Measurements from ENCODE around the gene ME2.
"Not testable (repeated sequence)": the region's sequence is repeated elsewhere in the genome, so short reads cannot be mapped to it uniquely, and the experiment has no call there.

The ME2 gene

GRCh38 chr18:50855976-50856757 is 22.8 kb upstream of the ME2 start:
- Histone ChIP-seq H3K27me3 (ENCODE audit: control insufficient read depth, low read length) (peaks cover 4% of the 10 kb centered on the region; the same call in 1 of the 2 replicates), H3K27ac (ENCODE audit: low read depth, low read length) (no peak overlapping the region), H3F3A (ENCODE audit: control insufficient read depth, insufficient read depth) (no peaks in the 10 kb centered on the region), H3K4me2 (ENCODE audit: low read length) (no peak overlapping the region), H3K79me2 (ENCODE audit: control insufficient read depth, low read length) (no peaks in the 10 kb centered on the region), H3K9me2 (replicated peaks; ENCODE audit: control insufficient read depth, low read length) (no peaks in the 10 kb centered on the region), H3K9me3 (ENCODE audit: control insufficient read depth, insufficient read depth, low read length) (no peaks in the 10 kb centered on the region), H3K4me3 (ENCODE audit: low read length) (no peak overlapping the region), H4K20me1 (ENCODE audit: control insufficient read depth, insufficient read depth, low read depth, low read length) (no peaks in the 10 kb centered on the region), H3K4me1 (ENCODE audit: control insufficient read depth, low read length) (no peaks in the 10 kb centered on the region), H3K36me3 (ENCODE audit: control insufficient read depth, low read length) (no peaks in the 10 kb centered on the region)
- TF ChIP-seq CTCF (IDR thresholded peaks at IDR 0.05; ENCODE audit: low read depth, low read length, poor library complexity, severe bottlenecking) (no peak), EZH2phosphoT487 (IDR thresholded peaks at IDR 0.05; ENCODE audit: borderline replicate concordance, low read length) (no peak)

- not testable (repeated sequence) for H3K79me2 ChIP-seq (ENCODE audit: control insufficient read depth, low read length); H3F3A ChIP-seq (ENCODE audit: control insufficient read depth, insufficient read depth); H3K36me3 ChIP-seq (ENCODE audit: control insufficient read depth, low read length); H3K9me3 ChIP-seq (ENCODE audit: control insufficient read depth, insufficient read depth, low read length); H3K4me2 ChIP-seq (ENCODE audit: low read length); H3K27ac ChIP-seq (ENCODE audit: low read depth, low read length); H3K4me3 ChIP-seq (ENCODE audit: low read length); H3K4me1 ChIP-seq (ENCODE audit: control insufficient read depth, low read length); H3K27me3 ChIP-seq (ENCODE audit: control insufficient read depth, low read length); H3K9me2 ChIP-seq (replicated peaks; ENCODE audit: control insufficient read depth, low read length); H4K20me1 ChIP-seq (ENCODE audit: control insufficient read depth, insufficient read depth, low read depth, low read length)
Observed at GRCh38 chr18:50857166-50857565, 21.8 kb upstream of the ME2 start.

DNA sequence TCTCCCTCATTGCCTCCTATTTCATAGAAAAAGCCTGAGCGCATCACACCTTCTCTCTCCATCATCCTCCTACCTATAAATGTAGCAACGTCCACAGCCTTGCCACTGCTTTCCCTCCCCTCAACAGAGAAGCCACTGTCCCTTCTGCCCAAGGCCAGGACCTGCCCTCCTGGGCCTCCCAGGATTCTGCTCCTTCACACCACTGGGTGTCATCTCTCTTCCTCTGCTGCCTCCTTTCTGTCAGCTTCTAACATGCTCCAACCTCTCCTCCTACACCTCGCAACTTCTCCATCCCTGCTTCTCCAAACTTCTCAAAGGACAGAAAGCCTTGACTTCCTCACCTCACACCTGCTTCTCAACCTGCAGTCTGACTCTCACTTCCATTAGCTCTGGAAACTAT is 21.2 kb upstream of the ME2 start:
- Histone ChIP-seq H4K20me1 (ENCODE audit: control insufficient read depth, insufficient read depth, low read depth, low read length) (no peaks in the 10 kb centered on the region), H3K4me3 (ENCODE audit: low read length) (no peak overlapping the region), H3K9me3 (ENCODE audit: control insufficient read depth, insufficient read depth, low read length) (no peaks in the 10 kb centered on the region), H3K27me3 (ENCODE audit: control insufficient read depth, low read length) (peaks cover 4% of the 10 kb centered on the region; the same call in 1 of the 2 replicates), H3K4me2 (ENCODE audit: low read length) (no peak overlapping the region), H3F3A (ENCODE audit: control insufficient read depth, insufficient read depth) (no peaks in the 10 kb centered on the region), H3K27ac (ENCODE audit: low read depth, low read length) (no peak overlapping the region), H3K36me3 (ENCODE audit: control insufficient read depth, low read length) (no peaks in the 10 kb centered on the region), H3K79me2 (ENCODE audit: control insufficient read depth, low read length) (no peaks in the 10 kb centered on the region), H3K9me2 (replicated peaks; ENCODE audit: control insufficient read depth, low read length) (no peaks in the 10 kb centered on the region), H3K4me1 (ENCODE audit: control insufficient read depth, low read length) (peaks cover 7% of the 10 kb centered on the region)
- TF ChIP-seq CTCF (IDR thresholded peaks at IDR 0.05; ENCODE audit: low read depth, low read length, poor library complexity, severe bottlenecking) (no peak), EZH2phosphoT487 (IDR thresholded peaks at IDR 0.05; ENCODE audit: borderline replicate concordance, low read length) (no peak)

GRCh38 chr18:50859793-50860555 is 18.9 kb upstream of the ME2 start:
- no peaks in the 10 kb centered on the region for H3K36me3 ChIP-seq (ENCODE audit: control insufficient read depth, low read length)
- no peaks in the 10 kb centered on the region for H3F3A ChIP-seq (ENCODE audit: control insufficient read depth, insufficient read depth)
- H3K4me1 ChIP-seq (ENCODE audit: control insufficient read depth, low read length) = peaks cover 8% of the 10 kb centered on the region
- TF ChIP-seq CTCF (IDR thresholded peaks at IDR 0.05; ENCODE audit: low read depth, low read length, poor library complexity, severe bottlenecking) (no peak), EZH2phosphoT487 (IDR thresholded peaks at IDR 0.05; ENCODE audit: borderline replicate concordance, low read length) (no peak)
- no peak overlapping the region for H3K27ac ChIP-seq (ENCODE audit: low read depth, low read length)
- no peaks in the 10 kb centered on the region for H3K79me2 ChIP-seq (ENCODE audit: control insufficient read depth, low read length)
- no peaks in the 10 kb centered on the region for H4K20me1 ChIP-seq (ENCODE audit: control insufficient read depth, insufficient read depth, low read depth, low read length)
- H3K4me2 ChIP-seq (ENCODE audit: low read length) = no peak overlapping the region
- H3K9me3 ChIP-seq (ENCODE audit: control insufficient read depth, insufficient read depth, low read length) = no peaks in the 10 kb centered on the region
- no peak overlapping the region for H3K4me3 ChIP-seq (ENCODE audit: low read length)
- H3K27me3 ChIP-seq (ENCODE audit: control insufficient read depth, low read length) = no peaks in the 10 kb centered on the region
- H3K9me2 ChIP-seq (replicated peaks; ENCODE audit: control insufficient read depth, low read length) = no peaks in the 10 kb centered on the region
